ENCODE data around the gene SAMD8. TPM values are rescaled to one million over a fixed set of nuclear protein-coding genes. Genes with fewer than 3 reads are reported as not detected.

SAMD8 gene
- total RNA-seq, 1 donor, result 28.5 TPM

DNA sequence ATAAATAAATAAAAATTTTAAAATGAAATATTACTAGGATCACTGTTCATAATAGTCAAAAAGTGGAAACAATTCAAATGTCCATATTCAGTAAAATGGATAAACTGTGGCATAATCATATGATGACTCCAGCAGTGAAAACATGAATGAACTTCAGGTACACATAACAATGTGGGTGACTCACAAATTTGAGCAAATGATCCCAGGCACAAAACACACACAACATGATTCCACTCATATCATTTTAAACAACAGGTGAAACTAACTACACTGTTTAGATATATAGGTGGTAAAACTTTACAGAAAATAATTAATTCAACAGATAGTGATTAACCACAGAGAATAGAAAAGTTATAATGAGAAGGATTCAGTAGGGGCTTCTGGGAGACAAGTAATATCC is 14.7 kb upstream of the SAMD8 start:
- TF ChIP-seq, protein P1, sequence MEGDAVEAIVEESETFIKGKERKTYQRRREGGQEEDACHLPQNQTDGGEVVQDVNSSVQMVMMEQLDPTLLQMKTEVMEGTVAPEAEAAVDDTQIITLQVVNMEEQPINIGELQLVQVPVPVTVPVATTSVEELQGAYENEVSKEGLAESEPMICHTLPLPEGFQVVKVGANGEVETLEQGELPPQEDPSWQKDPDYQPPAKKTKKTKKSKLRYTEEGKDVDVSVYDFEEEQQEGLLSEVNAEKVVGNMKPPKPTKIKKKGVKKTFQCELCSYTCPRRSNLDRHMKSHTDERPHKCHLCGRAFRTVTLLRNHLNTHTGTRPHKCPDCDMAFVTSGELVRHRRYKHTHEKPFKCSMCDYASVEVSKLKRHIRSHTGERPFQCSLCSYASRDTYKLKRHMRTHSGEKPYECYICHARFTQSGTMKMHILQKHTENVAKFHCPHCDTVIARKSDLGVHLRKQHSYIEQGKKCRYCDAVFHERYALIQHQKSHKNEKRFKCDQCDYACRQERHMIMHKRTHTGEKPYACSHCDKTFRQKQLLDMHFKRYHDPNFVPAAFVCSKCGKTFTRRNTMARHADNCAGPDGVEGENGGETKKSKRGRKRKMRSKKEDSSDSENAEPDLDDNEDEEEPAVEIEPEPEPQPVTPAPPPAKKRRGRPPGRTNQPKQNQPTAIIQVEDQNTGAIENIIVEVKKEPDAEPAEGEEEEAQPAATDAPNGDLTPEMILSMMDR (IDR thresholded peaks at IDR 0.05; ENCODE audit: insufficient read depth, low read depth, low read length), result no peak
- DNase-seq (ENCODE audit: low read depth), result no peak
- H3K4me3 ChIP-seq (ENCODE audit: low read depth, low read length), result no peak overlapping the region

DNA sequence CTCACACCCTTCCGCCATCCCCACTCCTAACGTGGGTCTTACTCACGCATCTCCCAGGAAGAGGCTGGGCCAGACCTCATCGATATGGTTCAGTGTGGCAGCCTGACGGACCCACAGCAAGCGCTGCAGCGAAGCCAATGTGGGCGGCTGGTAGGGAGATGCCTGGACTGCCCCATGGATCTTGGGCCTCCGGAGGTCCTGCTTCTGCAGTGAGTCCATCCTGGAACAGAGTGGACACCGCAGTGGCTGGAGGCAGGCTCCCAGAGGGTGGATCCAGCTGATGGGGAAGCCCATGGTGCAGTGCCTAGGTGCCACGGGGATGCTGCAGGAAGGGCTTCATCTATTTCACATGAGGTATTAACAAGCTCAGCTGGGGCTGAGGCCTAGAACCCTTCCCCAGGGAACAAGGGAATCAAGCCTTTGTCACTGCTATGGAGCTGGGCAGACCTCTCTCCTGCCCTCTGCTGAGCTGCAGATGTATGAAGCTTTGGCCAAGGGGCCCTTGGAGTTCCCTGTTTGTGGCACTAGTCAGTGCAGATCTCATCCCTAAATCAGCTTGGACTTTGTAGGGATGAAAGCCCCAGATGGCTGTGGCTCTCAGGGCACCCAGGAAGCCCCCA is 13.7 kb upstream of the SAMD8 start:
- TF ChIP-seq, protein P1 (IDR thresholded peaks at IDR 0.05; ENCODE audit: insufficient read depth, low read depth, low read length), result peak; percentile 46
- DNase-seq (ENCODE audit: low read depth), result peak; percentile 18

DNA sequence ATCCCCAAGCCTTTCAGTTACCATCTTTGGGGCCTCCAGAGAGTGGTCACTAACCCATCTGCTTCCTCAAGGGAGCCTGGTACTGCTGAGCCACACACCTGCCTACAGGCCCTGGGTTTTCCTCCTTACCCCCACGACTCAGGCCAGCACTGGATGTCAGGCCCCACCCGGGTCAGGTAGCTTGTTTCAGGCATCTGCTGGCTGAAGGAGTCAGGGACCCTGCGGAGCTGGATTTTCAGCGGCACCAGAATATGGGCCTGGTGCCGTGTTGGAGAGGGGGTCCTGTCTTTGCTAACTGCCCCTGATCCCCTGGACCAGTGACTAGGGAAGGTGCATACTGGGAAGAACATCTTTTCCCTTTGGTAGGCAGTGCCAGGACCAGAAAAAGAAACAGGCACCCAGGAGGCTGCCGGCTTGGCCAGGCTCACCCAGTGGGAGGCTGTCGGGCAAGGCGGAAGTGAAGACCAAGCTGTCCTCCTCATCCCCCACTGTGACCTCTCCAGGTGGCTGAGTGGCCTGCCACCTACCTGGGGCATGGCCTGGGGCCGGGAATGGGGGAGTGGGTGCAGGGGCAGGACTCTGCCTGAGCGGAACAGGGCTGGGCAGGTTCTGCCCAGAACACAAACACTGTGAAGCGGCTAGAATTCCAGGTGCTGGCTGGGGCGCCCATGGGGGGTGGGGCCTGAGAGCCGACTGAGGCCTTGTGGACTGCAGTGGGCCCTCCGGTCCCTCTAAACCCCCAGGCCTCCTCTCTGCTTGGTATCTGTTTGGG is 12.4 kb upstream of the SAMD8 start:
- no peak overlapping the region for H3K4me3 ChIP-seq (ENCODE audit: low read depth, low read length)
- TF ChIP-seq, protein P1 (IDR thresholded peaks at IDR 0.05; ENCODE audit: insufficient read depth, low read depth, low read length), result no peak
- DNase-seq (ENCODE audit: low read depth), result no peak

More for the DNA sequence above, 13.7 kb upstream of the SAMD8 start:
- H3K4me3 ChIP-seq (ENCODE audit: low read depth, low read length), result no peak overlapping the region

DNA sequence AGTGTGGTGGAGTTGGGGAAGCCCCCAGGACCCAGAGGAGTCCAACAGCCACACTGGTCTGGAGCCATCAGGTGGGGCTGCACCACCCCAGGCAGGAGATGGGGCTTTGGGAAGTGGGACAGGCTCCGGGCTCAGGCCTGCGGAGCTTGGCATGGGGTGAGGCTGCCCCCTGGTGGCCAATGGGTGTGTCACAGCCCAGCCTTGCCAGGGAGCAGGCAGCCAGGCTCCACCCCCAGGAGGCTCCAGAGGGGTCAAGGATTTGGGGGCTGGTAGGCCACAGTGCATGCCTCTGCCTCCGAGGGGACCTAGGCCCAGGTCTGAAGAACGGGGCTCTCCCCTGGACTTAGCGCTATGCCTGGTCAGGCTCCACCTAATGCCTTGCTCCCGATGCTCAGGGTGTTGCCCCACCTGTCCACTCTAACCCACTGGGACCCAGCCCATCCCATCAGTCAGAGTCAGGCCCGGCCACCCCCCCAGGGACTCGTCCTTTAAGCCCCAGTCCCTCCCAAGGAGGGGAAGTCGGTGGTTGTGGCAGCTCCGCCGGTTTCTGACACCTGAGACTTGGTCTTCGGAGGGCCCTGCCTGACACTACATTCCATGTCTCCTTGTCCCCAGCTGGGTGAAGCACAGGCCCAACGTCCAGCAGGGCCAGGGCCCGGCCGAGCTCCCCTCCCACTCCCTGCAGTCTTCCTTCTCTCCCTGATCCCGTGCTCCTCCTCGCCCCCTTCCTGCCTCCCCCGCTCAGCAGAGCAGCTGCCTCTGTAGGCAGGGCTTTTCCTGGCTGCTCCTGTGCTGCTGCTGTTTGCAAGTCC is 11.3 kb upstream of the SAMD8 start:
- TF ChIP-seq, protein P1 (IDR thresholded peaks at IDR 0.05; ENCODE audit: insufficient read depth, low read depth, low read length), result peak; percentile 94
- DNase-seq (ENCODE audit: low read depth), result peak; percentile 61
- no peak overlapping the region for H3K4me3 ChIP-seq (ENCODE audit: low read depth, low read length)

DNA sequence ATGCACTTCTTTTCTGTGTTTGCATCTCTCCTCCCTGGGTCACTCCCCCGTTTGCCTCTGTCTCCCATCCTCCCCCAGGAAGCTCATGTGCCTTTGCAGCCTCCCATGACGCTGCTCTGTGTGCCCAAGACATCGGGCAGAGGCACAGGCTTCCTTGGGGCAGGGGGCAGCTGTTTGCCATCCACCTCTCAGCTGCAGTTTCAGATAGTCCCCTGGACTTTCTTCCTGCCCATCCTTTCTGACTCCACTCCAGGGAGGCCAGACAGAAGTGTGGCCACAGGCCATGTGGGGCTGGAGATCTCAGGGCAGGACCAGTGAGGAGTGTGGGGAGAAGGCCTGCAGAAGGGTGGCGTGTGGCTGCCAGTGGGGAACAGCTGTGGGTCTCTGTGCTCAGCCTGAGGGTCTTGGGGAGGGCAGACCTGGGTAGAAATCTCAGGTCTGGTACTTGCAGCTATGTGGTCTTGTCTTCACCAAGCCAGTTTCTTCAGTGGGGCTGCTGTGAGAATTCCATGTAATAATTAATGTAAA is 10.6 kb upstream of the SAMD8 start:
- H3K4me3 ChIP-seq (ENCODE audit: low read depth, low read length), result no peak overlapping the region
- no peak for DNase-seq (ENCODE audit: low read depth)
- TF ChIP-seq, protein P1 (IDR thresholded peaks at IDR 0.05; ENCODE audit: insufficient read depth, low read depth, low read length), result no peak

DNA sequence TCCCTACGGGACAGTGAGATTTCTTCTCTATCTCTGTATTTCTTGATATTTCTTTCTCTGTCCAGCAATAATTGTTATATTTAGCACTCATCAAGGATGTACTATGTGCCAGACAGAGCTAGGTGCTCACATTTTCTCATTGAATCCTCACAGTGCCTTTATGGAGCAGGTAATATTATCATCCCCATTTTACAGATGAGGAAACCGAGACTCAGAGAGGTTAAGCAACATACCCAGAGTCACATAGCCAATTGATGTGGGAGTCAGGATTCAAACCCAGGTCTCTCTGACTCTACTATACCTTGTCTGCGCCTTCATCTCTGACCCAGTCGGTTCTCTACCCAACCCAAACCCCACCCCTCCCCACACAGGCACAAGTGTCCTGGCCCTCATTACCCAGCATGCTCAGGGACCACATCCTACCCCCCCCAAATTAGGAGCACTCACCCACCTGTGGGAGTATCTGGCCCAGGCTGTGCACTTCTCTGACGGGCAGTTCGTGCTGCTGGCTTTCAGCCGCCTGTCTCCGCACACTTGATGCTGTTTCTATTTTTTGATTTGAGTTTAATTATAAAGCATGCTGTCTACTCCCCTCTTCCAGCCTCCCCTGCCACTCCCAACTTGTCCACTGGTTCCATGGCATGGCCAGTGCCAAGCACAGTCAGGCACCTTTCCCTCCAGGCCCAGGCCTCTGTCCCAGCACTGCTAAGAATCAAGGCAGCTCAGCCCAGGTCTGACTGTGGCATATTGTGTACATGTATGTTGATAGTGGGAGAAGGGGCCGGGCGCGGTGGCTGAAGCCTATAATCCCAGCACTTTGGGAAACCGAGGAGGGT is 9.8 kb upstream of the SAMD8 start:
- no peak overlapping the region for H3K4me3 ChIP-seq (ENCODE audit: low read depth, low read length)
- TF ChIP-seq, protein P1 (IDR thresholded peaks at IDR 0.05; ENCODE audit: insufficient read depth, low read depth, low read length), result no peak
- no peak for DNase-seq (ENCODE audit: low read depth)

Data from fibroblast of villous mesenchyme (primary cell).